GM15510 (cell line): Measurements from ENCODE around the gene DHX58.

ENCODE experiments used
- POLR2A ChIP-seq: IDR thresholded peaks from 3 replicates; pipeline ENCODE4 v1.6.1; 2011; ENCODE audit warnings: borderline replicate concordance; ENCODE audit not compliant: insufficient read length; ENCODE audit errors: extremely low read depth

The DHX58 gene

GRCh38 chr17:42103221-42103954, 9.1 kb downstream of the DHX58 start:
- no peak for TF ChIP-seq POLR2A

GRCh38 chr17:42101513-42102292, 10.8 kb downstream of the DHX58 start:
- no peak for TF ChIP-seq POLR2A

GRCh38 chr17:42098730-42099399, 13.6 kb downstream of the DHX58 start:
- TF ChIP-seq POLR2A: no peak

- no peak for TF ChIP-seq POLR2A
These were observed 14.6 kb downstream of the DHX58 start, which contains the start of gene ZNF385C for GRCh38 chr17:42097691-42098631. ZNF385C (minus strand) TSS chr17:42098473; CDS start chr17:42063056, 35,417 bp downstream.

GRCh38 chr17:42096360-42097111, 16.0 kb downstream of the DHX58 start:
- TF ChIP-seq POLR2A: no peak

GRCh38 chr17:42094375-42095069, 18.0 kb downstream of the DHX58 start:
- TF ChIP-seq POLR2A: no peak

- TF ChIP-seq POLR2A: no peak
These were observed 19.6 kb downstream of the DHX58 start for GRCh38 chr17:42092939-42093338.

GRCh38 chr17:42090964-42091790, 21.3 kb downstream of the DHX58 start:
- TF ChIP-seq POLR2A: no peak

GRCh38 chr17:42088736-42089135, 23.8 kb downstream of the DHX58 start:
- no peak for TF ChIP-seq POLR2A

GRCh38 chr17:42087736-42088705, 24.5 kb downstream of the DHX58 start:
- no peak for TF ChIP-seq POLR2A
